ENCODE measurements around the gene STMN3. TPM values are rescaled to one million over a fixed set of nuclear protein-coding genes. Genes with fewer than 3 reads are reported as not detected.

STMN3 gene
- 0.85 and 1.2 TPM in 2 replicates for total RNA-seq

DNA sequence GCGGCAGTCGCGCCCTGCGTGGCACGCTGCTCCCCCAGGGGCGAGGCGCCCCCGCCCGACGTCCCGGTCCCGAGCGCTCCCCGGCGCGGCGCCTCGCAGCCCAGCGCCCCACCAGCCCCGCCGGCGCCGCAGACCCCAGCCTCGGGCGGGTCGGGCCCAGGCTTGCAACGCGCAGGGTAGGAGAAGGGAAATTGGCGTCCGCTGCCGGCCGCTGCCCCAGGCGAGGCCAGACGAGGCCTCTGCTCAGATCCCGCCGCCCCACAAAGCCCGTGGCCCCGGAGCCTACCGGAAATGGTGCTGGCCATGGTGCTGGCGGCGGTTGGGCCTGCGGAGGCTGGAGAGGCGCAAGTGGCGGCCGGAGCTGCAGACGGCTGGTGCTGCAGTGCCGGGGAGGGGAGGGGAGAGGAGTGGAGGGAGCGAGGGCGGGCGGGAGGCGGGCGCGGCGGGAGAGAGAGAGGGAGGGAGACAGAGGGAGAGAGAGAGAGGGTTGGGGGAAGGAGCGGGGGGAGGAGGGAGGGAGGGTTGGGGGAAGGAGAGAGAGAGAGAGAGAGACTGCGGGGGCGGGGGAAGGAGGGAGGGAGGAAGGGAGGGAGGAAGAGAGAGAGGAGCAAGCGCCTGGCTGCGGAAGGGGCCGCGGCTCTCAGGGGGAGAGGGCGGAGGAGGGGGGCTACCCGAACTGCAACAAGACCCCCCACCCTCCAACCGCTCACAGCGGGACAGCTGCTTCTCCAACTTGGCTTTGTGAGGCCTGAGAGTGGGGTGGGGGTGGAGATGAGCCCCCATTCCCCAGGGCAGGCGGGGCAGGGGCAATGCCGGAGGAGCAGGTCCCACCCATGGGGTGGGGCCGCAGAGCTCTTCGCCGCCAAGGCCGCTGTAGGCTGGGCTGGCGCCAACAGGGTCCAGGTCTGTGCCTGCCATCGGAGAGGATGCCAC, at the start of gene STMN3:
Gene STMN3 (minus strand): TSS at position 384 of the 933 bp plus-strand sequence. CDS start 79 bp downstream, at position 305.
- DNase-seq, result peak; percentile 77

DNA sequence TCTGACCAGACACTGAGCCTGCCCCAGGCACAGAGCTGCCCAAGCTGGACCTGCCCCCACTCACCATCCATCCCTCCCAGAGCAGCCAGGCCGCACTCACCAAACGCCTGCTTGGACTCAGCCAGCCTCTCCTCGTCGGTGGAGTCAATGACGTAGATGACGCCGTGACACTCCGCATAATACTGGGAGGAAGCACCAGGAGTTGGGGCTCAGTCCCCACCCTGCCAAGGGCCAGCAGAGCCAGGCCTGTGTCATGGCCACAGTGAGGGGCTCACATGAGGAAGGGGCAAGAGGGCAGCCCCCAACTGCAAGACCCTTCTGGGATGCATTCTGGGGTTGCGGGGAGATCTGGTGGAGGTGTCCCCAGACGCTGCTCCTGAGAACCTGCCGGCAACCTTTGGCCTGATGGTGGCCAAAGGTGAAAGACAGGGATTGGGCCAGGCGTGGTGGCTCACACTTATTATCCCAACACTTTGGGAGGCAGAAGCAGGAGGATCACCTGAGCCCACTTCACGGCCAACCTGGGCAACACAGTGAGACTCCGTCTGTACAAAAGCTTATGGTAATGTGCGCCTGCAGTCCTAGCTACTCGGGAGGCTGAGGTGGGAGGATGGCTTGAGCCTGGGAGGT, 48.9 kb upstream of the STMN3 start:
- no peak for DNase-seq

DNA sequence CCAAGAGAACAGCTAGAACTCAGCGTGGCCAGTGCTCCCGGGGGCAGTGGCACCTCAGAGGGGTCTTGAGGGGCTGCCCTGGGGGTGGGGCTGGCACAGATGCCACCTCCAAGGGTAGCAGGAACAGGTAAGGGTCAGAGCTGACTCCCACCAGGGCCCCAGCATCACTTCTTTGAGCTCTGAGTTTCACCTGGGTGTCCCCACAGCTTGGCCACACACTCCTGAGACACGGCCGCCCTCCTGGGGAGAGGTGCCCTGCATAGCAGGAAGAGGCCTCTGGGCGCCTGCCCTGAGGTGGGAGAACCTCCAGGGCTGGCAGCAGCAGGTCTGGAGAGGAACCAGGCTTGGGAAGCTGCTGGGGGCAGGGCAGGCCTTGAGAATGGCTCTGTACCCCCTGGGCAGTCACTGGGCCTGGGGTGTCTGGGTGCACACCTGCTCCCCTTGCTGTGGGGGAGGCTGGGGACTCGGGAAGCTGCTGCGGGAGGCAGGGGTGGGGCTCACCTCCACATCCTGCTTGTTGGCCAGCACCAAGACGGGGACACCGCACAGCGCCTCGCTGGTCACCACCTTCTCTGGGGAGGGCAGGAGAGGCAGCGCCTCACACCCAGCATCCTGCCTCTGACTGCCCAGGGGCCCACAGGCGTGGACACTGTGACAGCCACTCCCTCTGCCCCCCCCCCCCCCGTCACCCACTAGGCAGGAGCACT, 48.3 kb upstream of the STMN3 start:
- no peak for DNase-seq

DNA sequence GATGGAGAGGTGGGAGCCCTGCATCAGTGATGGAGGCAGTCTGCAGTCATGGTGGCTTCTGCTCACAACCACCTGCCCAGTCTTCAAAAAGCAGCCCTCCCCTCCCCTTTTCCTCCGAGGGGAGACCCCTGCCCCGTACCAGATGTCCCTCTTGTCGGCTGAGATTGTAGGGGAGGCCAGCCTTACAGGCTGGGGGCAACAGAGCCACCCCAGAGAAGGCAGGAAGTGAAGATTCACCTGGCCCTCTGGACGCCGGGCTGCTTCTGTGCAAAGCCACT, 47.8 kb upstream of the STMN3 start:
- DNase-seq, result no peak

DNA sequence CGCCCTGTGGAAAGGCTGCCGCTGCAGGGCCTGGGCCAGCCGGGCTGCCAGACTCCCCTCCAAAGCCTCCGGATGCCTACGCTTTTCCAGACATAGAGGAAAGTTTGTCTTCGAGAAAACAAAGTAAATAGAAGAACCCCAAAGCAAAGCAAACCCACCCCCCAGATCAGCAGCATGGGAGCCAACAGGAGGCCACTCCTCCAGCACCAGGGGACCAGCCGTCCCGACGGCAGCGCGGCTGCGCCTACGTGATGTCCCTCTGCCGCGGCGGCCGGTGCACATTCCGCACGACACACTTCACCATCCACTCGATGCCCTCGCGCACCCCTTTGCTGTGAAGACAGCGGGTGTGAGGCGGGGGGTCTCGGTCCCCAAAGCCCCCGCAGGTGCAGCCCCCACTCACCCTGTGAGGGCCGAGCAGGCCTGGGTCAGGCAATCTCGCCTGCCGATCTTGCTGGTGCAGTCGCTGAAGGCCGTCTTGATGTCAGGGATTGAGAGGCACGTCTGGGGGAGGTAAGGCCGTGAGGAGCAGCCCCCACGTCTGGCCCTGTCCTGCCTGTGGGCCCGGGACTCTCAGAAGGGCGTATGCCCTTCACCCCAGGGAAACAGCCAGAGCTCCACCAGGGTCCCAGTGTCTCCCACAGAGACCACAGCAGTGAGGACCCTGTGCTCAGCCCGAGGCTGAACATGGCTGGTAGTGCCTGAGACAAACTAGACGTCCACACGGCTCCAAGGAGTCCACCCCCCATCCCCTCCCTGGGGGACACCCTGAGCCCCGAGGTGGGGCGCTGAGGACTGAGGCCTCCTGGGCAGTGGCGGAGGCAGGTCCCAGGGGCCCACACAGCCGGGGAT, 47.2 kb upstream of the STMN3 start:
- DNase-seq, result no peak

DNA sequence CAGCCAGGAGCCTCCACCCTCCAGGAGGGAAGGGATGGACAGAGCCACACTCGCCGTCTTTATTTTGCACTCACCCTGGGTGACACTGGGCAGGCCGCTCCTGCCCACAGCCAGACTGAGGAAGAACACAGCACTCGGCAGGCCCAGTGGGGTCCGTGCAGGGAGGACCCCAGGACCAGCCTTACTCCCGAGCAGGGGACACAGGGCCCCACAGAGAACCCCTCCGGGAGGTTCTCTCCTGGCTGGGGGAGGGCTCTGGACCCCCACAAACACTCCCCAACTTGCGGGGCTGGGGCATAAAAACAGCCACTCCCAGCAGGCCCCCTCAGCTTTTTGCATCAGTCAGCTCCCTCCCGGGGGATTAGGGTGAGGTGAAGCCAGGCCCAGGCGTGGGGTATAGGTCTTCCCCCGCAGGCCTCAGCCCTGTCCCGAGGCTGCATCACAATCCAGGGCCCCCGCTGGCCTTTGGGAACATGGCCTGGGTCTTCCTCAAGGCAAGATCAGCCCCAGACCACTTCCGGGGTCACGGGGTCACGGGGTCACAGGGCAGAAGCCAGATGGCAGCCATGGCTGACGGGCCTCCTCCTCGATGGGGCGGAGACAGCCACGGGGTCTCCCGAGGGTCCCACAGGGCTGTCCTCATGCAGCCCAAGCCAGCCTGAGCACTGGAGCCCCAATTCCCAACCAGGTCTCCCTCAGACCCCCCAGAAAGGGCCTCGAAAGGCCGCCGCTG, 46.4 kb upstream of the STMN3 start:
- no peak for DNase-seq

DNA sequence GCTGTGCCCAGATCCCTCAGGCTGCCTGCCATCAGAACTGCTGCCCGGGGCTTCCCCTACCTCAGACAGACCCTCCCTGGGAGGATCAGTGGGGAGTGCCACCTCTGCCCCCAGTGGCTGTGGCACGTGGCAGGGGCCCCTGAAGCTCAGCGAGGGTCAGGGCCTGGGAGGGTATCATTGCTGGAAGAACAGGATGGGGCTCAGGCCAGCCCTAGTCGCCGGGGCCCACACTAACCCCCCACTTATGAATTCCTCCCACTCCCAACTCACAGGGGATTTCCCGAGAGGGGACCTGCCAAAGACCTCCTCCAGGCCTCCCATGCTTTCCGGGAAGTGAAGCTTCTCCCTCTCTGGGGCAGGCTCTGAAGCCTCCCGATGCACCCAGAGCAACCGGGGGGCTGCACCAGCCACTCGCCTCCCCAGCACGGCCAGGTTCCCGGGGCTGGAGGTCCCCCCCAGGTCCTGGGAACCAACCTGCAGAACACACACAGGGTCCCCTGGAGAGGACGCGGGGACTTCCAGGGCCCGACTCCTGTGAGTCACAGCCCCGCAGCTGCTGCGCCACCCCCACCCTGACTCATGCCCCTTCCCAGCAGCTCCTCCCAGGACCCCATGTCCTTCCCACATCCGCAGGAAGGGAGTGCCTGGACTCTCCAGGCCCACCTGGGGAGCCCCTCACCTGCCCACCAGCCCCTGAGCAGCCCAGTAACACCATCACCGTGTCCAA, 45.7 kb upstream of the STMN3 start:
- DNase-seq, result peak; percentile 89

DNA sequence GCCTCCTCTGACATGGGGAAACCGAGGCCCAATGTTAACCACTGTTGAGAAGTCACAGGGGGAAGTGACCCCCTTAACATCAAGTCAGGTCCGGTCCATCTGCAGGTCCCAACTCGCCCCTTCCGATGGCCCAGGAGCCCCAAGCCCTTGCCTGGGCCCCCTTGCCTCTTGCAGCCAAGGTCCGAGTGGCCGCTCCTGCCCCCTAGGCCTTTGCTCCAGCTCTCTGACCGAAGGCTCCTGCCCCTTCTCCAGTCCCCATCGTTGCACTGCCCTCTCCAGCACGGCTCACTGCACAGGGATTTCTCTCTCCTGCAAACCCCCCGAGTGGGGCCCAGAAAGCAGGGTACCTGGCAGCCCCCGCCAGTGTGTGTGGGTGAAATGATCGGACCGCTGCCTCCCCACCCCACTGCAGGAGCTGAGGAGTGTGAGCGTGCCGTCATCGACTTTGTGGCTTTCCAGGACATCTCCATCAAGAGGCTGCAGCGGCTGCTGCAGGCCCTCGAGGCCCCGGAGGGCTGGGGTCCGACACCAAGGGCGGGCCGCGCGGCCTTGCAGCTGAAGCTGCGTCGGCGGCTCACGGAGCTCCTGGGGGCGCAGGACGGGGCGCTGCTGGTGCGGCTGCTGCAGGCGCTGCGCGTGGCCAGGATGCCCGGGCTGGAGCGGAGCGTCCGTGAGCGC, 44.8 kb upstream of the STMN3 start:
- no peak for DNase-seq

DNA sequence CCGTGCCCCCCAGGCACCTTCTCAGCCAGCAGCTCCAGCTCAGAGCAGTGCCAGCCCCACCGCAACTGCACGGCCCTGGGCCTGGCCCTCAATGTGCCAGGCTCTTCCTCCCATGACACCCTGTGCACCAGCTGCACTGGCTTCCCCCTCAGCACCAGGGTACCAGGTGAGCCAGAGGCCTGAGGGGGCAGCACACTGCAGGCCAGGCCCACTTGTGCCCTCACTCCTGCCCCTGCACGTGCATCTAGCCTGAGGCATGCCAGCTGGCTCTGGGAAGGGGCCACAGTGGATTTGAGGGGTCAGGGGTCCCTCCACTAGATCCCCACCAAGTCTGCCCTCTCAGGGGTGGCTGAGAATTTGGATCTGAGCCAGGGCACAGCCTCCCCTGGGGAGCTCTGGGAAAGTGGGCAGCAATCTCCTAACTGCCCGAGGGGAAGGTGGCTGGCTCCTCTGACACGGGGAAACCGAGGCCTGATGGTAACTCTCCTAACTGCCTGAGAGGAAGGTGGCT, 44.2 kb upstream of the STMN3 start:
- no peak for DNase-seq

DNA sequence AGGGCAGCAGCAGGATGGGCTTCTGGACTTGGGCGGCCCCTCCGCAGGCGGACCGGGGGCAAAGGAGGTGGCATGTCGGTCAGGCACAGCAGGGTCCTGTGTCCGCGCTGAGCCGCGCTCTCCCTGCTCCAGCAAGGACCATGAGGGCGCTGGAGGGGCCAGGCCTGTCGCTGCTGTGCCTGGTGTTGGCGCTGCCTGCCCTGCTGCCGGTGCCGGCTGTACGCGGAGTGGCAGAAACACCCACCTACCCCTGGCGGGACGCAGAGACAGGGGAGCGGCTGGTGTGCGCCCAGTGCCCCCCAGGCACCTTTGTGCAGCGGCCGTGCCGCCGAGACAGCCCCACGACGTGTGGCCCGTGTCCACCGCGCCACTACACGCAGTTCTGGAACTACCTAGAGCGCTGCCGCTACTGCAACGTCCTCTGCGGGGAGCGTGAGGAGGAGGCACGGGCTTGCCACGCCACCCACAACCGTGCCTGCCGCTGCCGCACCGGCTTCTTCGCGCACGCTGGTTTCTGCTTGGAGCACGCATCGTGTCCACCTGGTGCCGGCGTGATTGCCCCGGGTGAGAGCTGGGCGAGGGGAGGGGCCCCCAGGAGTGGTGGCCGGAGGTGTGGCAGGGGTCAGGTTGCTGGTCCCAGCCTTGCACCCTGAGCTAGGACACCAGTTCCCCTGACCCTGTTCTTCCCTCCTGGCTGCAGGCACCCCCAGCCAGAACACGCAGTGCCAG, 43.6 kb upstream of the STMN3 start, which contains the start of gene TNFRSF6B:
Gene TNFRSF6B (plus strand): TSS at position 25 of the 729 bp plus-strand sequence. CDS start 116 bp downstream, at position 141.
- DNase-seq, result no peak

DNA sequence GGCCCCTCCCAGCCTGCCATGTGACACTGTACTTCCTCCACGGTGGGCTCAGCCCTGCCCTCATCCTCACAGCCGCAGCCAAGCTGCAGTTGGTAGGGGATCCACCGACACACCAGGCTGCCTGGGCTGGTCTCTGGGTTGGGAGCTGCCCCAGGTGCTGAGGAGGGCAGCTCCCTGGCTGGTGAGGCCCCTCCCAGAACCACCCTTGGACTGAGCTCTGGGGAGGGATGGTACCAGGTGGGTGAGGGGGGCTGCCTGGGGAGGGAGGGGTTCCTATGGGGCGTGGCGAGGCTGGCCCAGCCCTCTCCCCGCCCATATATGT, 43.0 kb upstream of the STMN3 start:
- DNase-seq, result peak; percentile 46

DNA sequence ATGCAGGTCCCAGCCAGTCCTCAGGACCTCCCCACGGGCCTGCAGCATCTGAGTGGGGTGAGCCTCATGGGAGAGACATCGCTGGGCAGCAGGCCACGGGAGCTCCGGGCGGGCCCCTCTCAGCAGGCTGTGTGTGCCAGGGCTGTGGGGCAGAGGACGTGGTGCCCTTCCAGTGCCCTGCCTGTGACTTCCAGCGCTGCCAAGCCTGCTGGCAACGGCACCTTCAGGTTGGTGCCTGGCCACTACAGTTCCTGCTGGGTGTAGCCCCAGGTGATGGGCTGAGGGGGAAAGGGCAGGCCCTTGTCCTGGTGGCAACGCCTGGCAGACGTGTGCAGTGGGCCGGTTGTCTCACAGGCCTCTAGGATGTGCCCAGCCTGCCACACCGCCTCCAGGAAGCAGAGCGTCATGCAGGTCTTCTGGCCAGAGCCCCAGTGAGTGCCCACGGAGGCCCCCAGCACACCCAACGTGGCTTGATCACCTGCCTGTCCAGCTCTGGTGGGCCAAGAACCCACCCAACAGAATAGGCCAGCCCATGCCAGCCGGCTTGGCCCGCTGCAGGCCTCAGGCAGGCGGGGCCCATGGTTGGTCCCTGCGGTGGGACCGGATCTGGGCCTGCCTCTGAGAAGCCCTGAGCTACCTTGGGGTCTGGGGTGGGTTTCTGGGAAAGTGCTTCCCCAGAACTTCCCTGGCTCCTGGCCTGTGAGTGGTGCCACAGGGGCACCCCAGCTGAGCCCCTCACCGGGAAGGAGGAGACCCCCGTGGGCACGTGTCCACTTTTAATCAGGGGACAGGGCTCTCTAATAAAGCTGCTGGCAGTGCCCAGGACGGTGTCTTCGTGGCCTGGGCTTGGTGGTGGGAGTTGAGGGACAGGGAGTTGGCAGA, 42.4 kb upstream of the STMN3 start:
- DNase-seq, result no peak

DNA sequence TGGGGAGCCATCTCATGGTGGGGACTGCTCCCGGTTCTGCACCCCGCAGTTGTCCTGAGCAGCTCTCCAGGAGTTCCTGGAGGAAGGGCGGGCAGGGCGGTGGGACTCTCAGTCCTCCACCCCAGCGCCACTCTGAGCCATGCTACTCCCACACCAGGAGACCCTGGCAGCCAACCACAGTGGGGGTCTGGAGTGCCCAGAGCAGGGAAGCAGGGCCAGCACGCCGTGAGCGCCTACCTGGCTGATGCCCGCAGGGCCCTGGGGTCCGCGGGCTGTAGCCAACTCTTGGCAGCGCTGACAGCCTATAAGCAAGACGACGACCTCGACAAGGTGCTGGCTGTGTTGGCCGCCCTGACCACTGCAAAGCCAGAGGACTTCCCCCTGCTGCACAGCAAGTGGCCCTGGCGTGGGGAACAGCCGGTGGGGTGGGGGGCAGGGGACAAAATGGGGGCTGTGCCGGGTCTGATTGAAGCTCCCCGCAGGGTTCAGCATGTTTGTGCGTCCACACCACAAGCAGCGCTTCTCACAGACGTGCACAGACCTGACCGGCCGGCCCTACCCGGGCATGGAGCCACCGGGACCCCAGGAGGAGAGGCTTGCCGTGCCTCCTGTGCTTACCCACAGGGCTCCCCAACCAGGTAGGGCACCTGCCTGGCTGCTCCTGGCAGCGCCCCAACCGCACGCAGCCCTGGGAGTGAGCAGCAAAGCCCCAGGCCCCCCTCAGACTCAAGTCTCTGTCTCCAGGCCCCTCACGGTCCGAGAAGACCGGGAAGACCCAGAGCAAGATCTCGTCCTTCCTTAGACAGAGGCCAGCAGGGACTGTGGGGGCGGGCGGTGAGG, 41.6 kb upstream of the STMN3 start:
- no peak for DNase-seq

DNA sequence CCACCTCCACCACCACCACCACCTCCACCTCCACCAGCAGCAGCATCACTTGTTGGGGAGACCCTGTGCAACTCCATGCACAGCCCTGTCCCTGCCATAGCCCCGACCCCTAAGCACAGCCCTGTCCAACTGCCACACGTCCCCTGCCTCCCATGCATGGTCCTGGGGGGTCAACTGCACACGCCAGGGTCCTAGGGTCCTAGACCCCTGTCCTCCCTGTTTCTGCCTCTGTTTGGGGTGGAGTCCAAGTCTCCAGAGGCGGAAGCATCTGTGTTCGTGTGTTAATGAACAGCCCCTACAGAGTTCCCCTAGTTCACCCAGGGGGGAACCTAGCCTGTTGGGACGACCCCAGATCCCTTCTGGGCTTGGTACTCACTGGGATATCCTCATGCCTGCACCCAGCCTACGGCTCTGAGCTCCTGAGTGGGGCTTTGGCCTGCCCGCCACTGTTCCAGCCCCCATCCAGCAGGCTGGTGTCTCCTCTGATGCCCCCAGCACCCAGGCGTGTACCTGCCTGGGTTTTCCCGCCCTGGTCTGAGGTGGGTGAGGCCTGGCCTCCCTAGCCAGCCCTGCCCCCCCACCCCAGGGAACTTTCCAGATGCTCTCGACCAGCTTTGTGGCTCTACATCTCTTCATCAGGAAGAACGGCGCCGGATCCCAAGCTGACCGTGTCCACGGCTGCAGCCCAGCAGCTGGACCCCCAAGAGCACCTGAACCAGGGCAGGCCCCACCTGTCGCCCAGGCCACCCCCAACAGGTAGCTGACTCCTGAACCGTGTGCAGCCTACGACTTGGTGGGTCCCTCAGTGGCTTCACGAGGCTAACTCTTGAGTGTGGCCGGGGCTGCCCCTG, 40.7 kb upstream of the STMN3 start:
- DNase-seq, result no peak

DNA sequence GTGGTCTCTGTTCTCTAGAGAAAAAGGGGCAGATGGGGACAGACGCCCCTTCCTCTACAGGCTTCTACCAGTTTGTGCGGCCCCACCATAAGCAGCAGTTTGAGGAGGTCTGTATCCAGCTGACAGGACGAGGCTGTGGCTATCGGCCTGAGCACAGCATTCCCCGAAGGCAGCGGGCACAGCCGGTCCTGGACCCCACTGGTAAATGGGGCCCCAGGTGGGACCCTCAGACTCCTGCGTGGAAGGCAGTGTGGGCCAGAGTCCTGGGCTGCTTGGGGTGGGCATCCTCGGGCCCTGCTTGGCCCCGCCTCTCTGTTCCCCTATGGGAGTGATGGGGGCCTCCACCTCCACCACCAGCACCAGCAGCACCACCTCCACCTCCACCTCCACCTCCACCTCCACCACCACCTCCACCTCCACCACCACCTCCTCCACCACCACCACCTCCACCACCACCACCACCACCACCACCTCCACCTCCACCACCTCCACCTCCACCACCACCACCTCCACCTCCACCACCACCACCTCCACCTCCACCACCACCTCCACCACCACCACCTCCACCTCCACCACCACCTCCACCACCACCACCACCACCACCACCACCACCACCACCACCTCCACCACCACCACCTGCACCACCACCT, 40.0 kb upstream of the STMN3 start:
- DNase-seq, result no peak

DNA sequence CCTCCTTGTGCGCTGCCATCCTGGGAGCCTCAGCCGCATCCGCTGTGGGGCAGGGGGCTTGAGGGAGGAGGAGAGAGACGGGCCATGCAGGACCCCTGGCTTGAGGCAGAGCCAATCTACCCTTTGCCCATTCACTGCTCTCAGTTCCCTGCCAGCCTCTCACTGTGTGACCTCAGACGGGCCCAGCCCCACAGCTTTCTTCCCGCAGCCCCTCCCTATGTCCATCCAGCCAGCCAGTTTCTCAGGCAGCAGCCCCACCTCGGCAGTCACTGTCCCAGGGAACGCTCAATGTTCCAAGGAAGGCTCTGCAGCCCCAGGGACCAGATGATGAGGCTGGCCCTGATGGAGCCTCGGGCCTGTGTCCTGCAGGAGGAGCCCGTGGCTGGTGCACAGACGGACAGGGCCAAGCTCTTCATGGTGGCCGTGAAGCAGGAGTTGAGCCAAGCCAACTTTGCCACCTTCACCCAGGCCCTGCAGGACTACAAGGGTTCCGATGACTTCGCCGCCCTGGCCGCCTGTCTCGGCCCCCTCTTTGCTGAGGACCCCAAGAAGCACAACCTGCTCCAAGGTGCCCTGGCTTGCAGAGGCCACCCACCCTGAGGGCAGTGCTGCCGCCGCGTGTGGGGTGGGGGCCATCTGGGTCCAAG, 39.3 kb upstream of the STMN3 start:
- DNase-seq, result no peak

Measured in dermis blood vessel endothelial cell (primary cell).